Astrocyte of the spinal cord (primary cell): ENCODE results near the gene KCNE4.

Source experiments
- DNase-seq: peaks from one replicate; pipeline ENCODE4 v3.0.0; 2011; ENCODE audit warnings: low read depth, low spot score
- H3K4me3 ChIP-seq: 2 replicates; pipeline ENCODE4 v1.5.1; 2011; ENCODE audit warnings: low read depth, mild to moderate bottlenecking, low read length, moderate library complexity
- in situ Hi-C: cut with HindIII; loops from 2 replicates; pipeline ENCODE4 v1.10.0; 2017; ENCODE audit warnings: low sequenced_read_pairs
- TF ChIP-seq, protein P1 (sequence below): IDR thresholded peaks from 2 replicates; pipeline ENCODE4 v1.5.1; 2012; ENCODE audit warnings: low read depth, mild to moderate bottlenecking, low read length, inconsistent platforms

Gene KCNE4

DNA sequence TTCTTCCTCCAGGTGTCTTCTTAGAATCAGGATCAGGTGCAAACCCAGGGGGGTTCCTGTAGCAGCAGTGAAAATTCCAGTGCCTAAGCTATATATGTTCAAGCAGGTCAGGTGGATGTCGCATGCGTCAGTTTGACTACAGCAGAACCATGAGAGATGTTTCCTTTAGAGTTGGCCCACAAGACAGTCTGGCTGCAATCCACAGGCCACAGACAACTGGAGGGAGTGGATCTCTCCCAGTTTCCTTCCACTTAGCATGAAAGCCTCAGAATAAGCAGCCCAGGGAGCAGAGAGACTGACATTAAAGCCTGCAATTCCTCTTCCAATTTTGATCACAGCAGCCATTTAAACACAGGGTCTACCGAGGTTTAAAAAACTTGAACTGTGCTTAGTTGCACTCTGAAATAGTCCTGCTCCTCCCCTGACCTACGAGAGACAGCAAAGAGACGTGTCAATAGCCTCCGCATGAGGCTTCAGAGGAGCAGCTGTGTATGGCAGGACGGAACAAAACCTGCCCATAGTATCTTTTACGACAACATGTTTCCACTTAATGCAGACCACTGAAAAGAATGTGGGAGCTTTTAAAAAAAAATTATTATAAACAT lies 988 bp upstream of the KCNE4 start:
- TF ChIP-seq, protein P1, sequence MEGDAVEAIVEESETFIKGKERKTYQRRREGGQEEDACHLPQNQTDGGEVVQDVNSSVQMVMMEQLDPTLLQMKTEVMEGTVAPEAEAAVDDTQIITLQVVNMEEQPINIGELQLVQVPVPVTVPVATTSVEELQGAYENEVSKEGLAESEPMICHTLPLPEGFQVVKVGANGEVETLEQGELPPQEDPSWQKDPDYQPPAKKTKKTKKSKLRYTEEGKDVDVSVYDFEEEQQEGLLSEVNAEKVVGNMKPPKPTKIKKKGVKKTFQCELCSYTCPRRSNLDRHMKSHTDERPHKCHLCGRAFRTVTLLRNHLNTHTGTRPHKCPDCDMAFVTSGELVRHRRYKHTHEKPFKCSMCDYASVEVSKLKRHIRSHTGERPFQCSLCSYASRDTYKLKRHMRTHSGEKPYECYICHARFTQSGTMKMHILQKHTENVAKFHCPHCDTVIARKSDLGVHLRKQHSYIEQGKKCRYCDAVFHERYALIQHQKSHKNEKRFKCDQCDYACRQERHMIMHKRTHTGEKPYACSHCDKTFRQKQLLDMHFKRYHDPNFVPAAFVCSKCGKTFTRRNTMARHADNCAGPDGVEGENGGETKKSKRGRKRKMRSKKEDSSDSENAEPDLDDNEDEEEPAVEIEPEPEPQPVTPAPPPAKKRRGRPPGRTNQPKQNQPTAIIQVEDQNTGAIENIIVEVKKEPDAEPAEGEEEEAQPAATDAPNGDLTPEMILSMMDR = no peak
- no peak overlapping the region for H3K4me3 ChIP-seq
- peak; percentile 54 for DNase-seq
- in situ Hi-C loops = no loop called here

GRCh38 chr2:223052548-223053483 lies 826 bp downstream of the KCNE4 start:
- in situ Hi-C loops = no loop called here
- peak; percentile 43 for DNase-seq
- TF ChIP-seq, protein P1 = no peak

DNA sequence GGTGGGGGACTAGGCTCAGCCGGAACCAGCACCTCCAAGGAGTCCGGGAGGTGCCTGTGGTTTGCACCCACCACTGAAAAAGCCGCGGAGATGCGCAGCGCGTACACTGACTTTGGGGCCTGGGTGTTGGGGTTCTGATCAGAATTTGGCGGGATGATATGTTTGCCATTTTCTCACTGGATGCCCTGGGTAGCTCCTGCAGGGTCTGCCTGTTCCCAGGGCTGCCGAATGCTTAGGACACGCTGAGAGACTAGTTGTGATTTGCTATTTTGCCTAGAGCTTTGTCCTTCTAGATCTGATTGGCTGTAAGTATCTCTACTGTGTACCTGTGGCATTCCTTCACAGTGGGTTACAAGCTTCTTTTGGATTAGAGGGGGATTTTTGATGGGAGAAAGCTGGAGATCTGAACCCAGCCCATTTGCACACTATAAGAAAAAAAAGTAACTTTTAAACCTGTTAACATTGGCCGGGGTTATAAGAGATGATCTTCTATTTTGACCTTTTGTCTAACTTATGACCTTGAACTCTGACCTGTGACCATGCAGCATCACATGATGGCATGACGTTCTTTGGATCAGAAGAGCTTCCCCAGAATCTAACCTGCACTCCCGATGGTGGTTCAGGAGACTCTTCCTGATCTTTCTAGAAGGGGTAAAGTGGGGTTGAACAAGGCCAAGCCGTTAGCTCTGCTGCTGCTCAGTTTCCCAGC lies 1.6 kb downstream of the KCNE4 start:
- H3K4me3 ChIP-seq = peak overlapping the region; percentile 56
- TF ChIP-seq, protein P1 = no peak
- in situ Hi-C loops = no loop called here
- DNase-seq = peak; percentile 16

More at GRCh38 chr2:223052548-223053483, 826 bp downstream of the KCNE4 start:
- H3K4me3 ChIP-seq = peak overlapping the region; percentile 56

- in situ Hi-C loops = no loop called here
- DNase-seq = peak; percentile 78
- H3K4me3 ChIP-seq = peak overlapping the region; percentile 56
- TF ChIP-seq, protein P1 = no peak
Measured at GRCh38 chr2:223054193-223054781, 2.3 kb downstream of the KCNE4 start.

DNA sequence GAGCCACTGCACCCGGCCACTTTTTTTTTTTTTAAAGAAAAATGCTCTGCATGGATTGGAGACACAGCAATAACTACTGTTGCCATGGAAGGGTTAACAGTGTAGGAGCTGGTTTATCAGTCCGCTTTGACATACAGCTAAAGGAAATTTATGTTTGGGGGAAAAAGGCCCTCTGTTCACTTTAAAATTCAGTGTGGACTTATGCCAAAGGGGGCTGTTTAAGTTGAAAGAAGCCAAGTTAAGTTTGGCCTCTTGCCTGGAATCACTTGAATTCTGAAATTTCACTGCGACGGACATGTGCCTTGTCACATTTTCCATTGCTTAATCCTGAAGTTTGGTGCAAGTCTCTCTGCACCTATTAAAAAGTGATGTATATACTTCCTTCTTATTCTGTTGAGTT lies 3.1 kb downstream of the KCNE4 start:
- TF ChIP-seq, protein P1 = no peak
- in situ Hi-C loops = no loop called here
- DNase-seq = peak; percentile 79
- H3K4me3 ChIP-seq = peak overlapping the region; percentile 11

DNA sequence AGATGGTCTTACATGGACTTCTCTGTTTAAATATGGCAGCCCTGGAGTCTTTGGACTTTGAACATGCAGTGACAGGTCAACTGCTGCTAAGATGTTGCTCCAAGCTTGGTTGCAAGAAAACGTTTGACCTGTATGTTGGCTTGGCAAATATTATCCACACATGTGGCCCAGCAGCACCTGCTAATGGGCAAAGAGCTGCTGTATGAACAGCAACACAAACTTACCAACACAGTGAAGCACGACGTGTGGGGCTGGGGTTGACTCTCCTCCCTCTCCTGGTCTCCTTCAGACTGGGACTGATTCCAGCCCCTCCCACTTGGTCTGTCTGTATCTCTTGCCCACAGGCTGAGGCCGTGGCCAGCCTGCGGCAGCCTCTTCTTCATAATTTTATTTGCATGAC lies 3.8 kb downstream of the KCNE4 start:
- in situ Hi-C loops = no loop called here
- peak; percentile 49 for DNase-seq
- TF ChIP-seq, protein P1 = no peak
- no peak overlapping the region for H3K4me3 ChIP-seq
